NT2/D1 (cell line): ENCODE results near the gene FER.
"Not testable (repeated sequence)": the region's sequence is repeated elsewhere in the genome, so short reads cannot be mapped to it uniquely, and the experiment has no call there.

Experiments
- DNase-seq: peaks from one replicate; pipeline ENCODE4 v3.0.0-alpha.2; 2011; ENCODE audit warnings: low read depth, low spot score
- H3K27me3 ChIP-seq: 2 replicates; pipeline ENCODE4 v1.6.0; 2011; ENCODE audit warnings: mild to moderate bottlenecking; ENCODE audit not compliant: insufficient read length, insufficient read depth
- H3K36me3 ChIP-seq: 2 replicates; pipeline ENCODE4 v1.6.1; 2011; ENCODE audit warnings: mild to moderate bottlenecking, low read length, mixed read lengths; ENCODE audit not compliant: insufficient read depth, insufficient read length
- H3K4me1 ChIP-seq: 2 replicates; pipeline ENCODE4 v1.5.1; 2011; ENCODE audit not compliant: insufficient read depth, insufficient read length
- H3K4me3 ChIP-seq: 2 replicates; pipeline ENCODE4 v1.5.1; 2011; ENCODE audit warnings: low read depth; ENCODE audit not compliant: insufficient read length
- H3K9ac ChIP-seq: 2 replicates; pipeline ENCODE4 v1.6.0; 2011; ENCODE audit warnings: low read depth; ENCODE audit not compliant: insufficient read length
- H3K9me3 ChIP-seq: 2 replicates; pipeline ENCODE4 v1.5.1; 2011; ENCODE audit warnings: mild to moderate bottlenecking, low read length; ENCODE audit not compliant: insufficient read depth
- SUZ12 ChIP-seq: IDR thresholded peaks from 2 replicates; pipeline ENCODE4 v1.6.1; 2011; ENCODE audit not compliant: insufficient read length, insufficient read depth; ENCODE audit errors: extremely low read depth
- YY1 ChIP-seq: IDR thresholded peaks from 2 replicates; pipeline ENCODE4 v1.6.1; 2011; ENCODE audit not compliant: insufficient read length, insufficient read depth
- ZNF274 ChIP-seq: IDR thresholded peaks from 2 replicates; pipeline ENCODE4 v1.6.1; 2011; ENCODE audit warnings: mild to moderate bottlenecking, low read depth, low read length

Gene FER

DNA sequence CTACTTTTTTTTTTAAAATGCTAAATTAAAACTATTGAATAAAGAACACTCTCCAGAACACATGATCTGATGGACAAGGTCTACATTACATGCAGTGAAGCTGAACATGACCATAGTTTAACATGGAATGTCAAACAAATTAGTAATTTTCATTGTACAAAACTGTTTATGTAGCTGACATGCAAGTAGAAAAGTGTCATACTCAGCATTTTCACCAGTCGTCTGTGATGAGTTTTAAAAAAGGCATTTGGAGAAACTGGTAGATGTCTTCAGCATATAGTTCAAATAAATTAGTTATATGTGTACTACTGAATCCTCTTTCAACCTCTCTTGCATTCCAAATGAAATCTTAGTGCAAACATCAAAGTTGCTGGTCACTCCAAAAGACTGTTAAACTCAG, 301.9 kb downstream of the FER start:
- DNase-seq: no peak
- Histone ChIP-seq H3K9ac (no peak overlapping the region), H3K27me3 (no peaks in the 10 kb centered on the region), H3K4me3 (no peak overlapping the region), H3K9me3 (no peaks in the 10 kb centered on the region), H3K36me3 (no peaks in the 10 kb centered on the region), H3K4me1 (no peaks in the 10 kb centered on the region)
- no peak for TF ChIP-seq SUZ12
- TF ChIP-seq YY1: no peak
- no peak for TF ChIP-seq ZNF274

- not testable (repeated sequence) for DNase-seq, H3K27me3 ChIP-seq
Observed at GRCh38 chr5:109050321-109050720, 302.6 kb downstream of the FER start.

DNA sequence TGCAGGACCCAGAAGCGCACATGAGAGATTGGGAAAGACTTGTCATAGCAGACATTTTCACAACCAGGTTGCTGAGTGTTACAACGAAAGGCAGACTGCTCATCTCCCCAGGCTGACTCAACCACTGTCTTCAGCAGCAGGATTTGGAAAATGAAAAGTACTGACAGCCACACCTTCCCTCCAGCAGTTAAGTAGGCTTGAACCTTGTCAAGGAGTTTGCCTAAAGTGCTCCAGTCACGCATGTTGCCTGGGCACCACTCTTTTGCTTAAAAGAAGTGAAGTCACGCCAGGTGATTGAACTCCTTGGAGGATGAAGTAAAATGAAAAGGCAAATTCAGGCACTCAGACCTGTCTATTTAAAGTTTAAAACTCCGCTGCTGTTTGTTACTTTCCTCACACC, 304.5 kb downstream of the FER start:
- not testable (repeated sequence) for DNase-seq, H3K9ac ChIP-seq, H3K36me3 ChIP-seq, H3K27me3 ChIP-seq, H3K4me3 ChIP-seq, H3K9me3 ChIP-seq, H3K4me1 ChIP-seq

More at GRCh38 chr5:109050321-109050720, 302.6 kb downstream of the FER start:
- H3K9ac ChIP-seq, H3K4me1 ChIP-seq, H3K4me3 ChIP-seq, H3K36me3 ChIP-seq, H3K9me3 ChIP-seq: not testable (repeated sequence)

DNA sequence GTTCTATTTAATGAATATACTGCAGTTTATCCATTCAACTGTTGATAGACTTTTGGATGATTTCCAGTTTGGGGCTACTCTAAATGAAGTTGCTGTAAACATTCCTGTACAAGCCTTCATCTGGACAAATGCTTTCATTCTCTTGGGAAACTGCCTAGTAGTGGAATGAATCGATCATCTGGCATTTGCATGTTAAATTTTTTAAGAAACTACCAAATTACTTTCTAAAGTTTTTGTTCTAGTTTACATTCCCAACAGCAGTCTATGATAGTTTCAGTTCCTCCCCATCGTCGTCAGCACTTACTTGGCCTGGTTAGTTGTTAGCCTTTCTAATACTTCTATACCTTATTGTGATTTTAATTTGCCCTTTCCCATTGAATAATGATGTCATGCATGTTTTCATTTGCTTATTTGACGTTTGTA, 306.3 kb downstream of the FER start:
- no peaks in the 10 kb centered on the region for H3K9me3 ChIP-seq
- TF ChIP-seq ZNF274 (no peak), SUZ12 (no peak), YY1 (no peak)
- H3K36me3 ChIP-seq: no peaks in the 10 kb centered on the region
- H3K27me3 ChIP-seq: no peaks in the 10 kb centered on the region
- H3K9ac ChIP-seq: no peak overlapping the region
- H3K4me3 ChIP-seq: no peak overlapping the region
- no peaks in the 10 kb centered on the region for H3K4me1 ChIP-seq
- no peak for DNase-seq

GRCh38 chr5:109060378-109061025, 312.8 kb downstream of the FER start:
- Histone ChIP-seq H3K27me3 (no peaks in the 10 kb centered on the region), H3K4me1 (no peaks in the 10 kb centered on the region), H3K4me3 (no peak overlapping the region), H3K36me3 (no peaks in the 10 kb centered on the region), H3K9ac (no peak overlapping the region), H3K9me3 (no peaks in the 10 kb centered on the region)
- DNase-seq: no peak
- no peak for TF ChIP-seq ZNF274
- TF ChIP-seq SUZ12: no peak
- no peak for TF ChIP-seq YY1

DNA sequence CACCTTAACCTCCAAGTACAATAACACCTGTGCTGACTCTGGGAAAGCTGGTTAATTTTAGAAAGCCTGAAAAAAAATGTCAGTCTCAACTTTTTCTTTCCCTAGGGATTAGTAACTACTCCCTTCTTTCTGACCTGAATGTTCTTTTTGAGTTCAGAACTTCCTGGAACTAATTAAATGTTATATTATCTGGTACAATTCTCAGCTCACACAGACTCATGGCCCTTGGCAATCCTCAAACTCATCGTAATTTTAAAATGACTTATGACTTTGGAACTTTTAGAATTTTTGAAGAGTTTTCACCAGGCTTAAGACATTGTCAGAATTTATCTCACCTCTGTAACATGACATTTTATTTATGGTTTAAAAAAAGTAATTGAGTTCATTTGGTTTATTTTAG, 315.0 kb downstream of the FER start:
- no peak overlapping the region for H3K9ac ChIP-seq
- H3K36me3 ChIP-seq: no peaks in the 10 kb centered on the region
- H3K27me3 ChIP-seq: no peaks in the 10 kb centered on the region
- no peaks in the 10 kb centered on the region for H3K9me3 ChIP-seq
- TF ChIP-seq YY1: no peak
- no peak for TF ChIP-seq ZNF274
- no peak for TF ChIP-seq SUZ12
- no peak overlapping the region for H3K4me3 ChIP-seq
- no peaks in the 10 kb centered on the region for H3K4me1 ChIP-seq
- no peak for DNase-seq

GRCh38 chr5:109063223-109063622, 315.5 kb downstream of the FER start:
- H3K36me3 ChIP-seq: no peaks in the 10 kb centered on the region
- no peaks in the 10 kb centered on the region for H3K27me3 ChIP-seq
- no peak for DNase-seq
- H3K4me3 ChIP-seq: no peak overlapping the region
- H3K9me3 ChIP-seq: no peaks in the 10 kb centered on the region
- no peaks in the 10 kb centered on the region for H3K4me1 ChIP-seq
- H3K9ac ChIP-seq: no peak overlapping the region
- TF ChIP-seq YY1 (no peak), SUZ12 (no peak), ZNF274 (no peak)

DNA sequence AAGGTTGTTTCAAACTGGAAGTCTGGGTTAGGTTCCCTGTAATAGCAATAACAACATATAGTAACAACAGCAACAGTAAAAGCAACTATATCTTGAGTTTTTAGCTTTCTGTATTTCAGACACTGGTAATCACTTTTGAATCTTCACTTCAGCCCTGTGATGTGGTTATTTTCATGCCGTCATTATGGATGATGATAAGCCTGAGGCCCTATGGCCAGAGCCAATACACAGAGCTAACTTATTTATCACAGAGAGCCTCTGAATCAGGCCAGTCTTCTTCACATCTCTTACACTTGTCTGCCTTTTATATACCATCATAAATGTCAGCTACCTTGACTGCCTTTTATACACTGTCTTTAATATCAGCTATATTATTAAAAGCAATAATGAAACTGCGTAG, 329.0 kb downstream of the FER start:
- Histone ChIP-seq H3K4me3 (no peak overlapping the region), H3K4me1 (no peaks in the 10 kb centered on the region), H3K9me3 (no peaks in the 10 kb centered on the region), H3K36me3 (no peaks in the 10 kb centered on the region), H3K9ac (no peak overlapping the region), H3K27me3 (no peaks in the 10 kb centered on the region)
- no peak for TF ChIP-seq ZNF274
- TF ChIP-seq SUZ12: no peak
- no peak for TF ChIP-seq YY1
- no peak for DNase-seq
